BLaER1 (cell line): ENCODE results near the gene UNKL.

ENCODE experiments used
- H3K27ac ChIP-seq: shearing (Covaris generic); formaldehyde crosslinking; 2 replicates; pipeline ENCODE4 v1.8.1; 2022
- H3K27me3 ChIP-seq: shearing (Covaris generic); formaldehyde crosslinking; 2 replicates; pipeline ENCODE4 v1.8.1; 2022
- H3K36me3 ChIP-seq: shearing (Covaris generic); formaldehyde crosslinking; 2 replicates; pipeline ENCODE4 v1.8.1; 2022
- H3K4me1 ChIP-seq: shearing (Covaris generic); formaldehyde crosslinking; 2 replicates; pipeline ENCODE4 v1.8.1; 2022
- H3K4me2 ChIP-seq: shearing (Covaris generic); formaldehyde crosslinking; 2 replicates; pipeline ENCODE4 v1.8.1; 2022
- H3K4me3 ChIP-seq: shearing (Covaris generic); formaldehyde crosslinking; 2 replicates; pipeline ENCODE4 v1.8.1; 2022
- H3K9ac ChIP-seq: shearing (Covaris generic); formaldehyde crosslinking; 2 replicates; pipeline ENCODE4 v1.8.1; 2022
- H3K9me3 ChIP-seq: shearing (Covaris generic); formaldehyde crosslinking; 2 replicates; pipeline ENCODE4 v1.8.1; 2022
- H4K20me1 ChIP-seq: shearing (Covaris generic); formaldehyde crosslinking; 2 replicates; pipeline ENCODE4 v1.8.1; 2022
- Cebpa-rat ChIP-seq: shearing (Covaris generic); IDR thresholded peaks from 2 replicates; pipeline ENCODE4 v1.8.1; 2022

The UNKL gene

DNA sequence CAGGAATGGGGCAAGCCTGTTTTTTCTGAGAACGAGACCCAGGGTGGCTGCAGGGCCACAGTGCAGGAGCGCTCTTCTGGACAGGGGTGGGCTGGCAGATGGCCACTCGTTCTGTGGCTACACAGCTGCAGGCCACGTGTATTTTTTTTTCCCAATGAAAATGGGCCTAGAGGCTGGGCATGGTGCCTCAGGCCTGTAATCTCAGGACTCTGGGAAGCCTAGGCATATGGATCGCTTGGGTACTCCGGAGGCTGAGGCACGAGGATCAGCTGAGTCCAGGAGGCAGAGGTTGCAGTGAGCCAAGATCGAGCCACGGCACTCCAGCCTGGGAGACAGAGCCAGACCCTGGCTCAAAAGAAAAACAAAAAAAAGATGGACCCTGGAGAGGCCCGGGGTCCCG lies 6.8 kb downstream of the UNKL start:
- Histone ChIP-seq H3K4me2 (peak overlapping the region; percentile 99), H3K4me3 (peak overlapping the region; percentile 76), H3K27ac (peak overlapping the region; percentile 49; the same call in 1 of the 2 replicates), H3K9ac (peak overlapping the region; percentile 65; the same call in 1 of the 2 replicates), H3K9me3 (no peaks in the 10 kb centered on the region), H3K27me3 (no peaks in the 10 kb centered on the region), H3K4me1 (peaks cover 58% of the 10 kb centered on the region), H3K36me3 (peaks cover 67% of the 10 kb centered on the region), H4K20me1 (peaks cover 94% of the 10 kb centered on the region)
- no peak for TF ChIP-seq Cebpa-rat

DNA sequence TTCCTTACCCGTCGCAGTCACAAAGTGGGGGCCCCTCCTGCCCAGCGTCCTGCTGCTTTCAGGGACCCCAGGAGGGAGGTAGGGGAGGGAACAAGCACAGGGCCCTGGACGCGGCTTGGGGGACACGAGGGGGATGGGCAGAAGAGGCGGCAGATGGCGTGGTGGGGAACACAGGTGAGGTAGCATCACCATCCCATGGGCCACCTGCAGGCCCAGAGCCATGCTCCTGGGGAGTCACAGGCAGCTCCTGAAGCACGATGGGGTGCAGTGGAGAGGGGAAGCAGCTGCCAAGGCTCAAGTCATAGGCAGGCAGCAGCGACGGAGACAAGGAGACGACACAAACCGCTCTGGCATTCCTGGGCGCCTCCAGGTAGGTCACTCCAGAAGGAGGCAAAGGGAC lies 10.8 kb downstream of the UNKL start:
- no peak overlapping the region for H3K9ac ChIP-seq
- H3K4me2 ChIP-seq, result no peak overlapping the region
- peaks cover 83% of the 10 kb centered on the region for H3K36me3 ChIP-seq
- peaks cover 39% of the 10 kb centered on the region for H3K4me1 ChIP-seq
- no peaks in the 10 kb centered on the region for H3K9me3 ChIP-seq
- no peak for TF ChIP-seq Cebpa-rat
- no peaks in the 10 kb centered on the region for H3K27me3 ChIP-seq
- no peak overlapping the region for H3K4me3 ChIP-seq
- H3K27ac ChIP-seq, result no peak overlapping the region
- H4K20me1 ChIP-seq, result peaks cover 85% of the 10 kb centered on the region

DNA sequence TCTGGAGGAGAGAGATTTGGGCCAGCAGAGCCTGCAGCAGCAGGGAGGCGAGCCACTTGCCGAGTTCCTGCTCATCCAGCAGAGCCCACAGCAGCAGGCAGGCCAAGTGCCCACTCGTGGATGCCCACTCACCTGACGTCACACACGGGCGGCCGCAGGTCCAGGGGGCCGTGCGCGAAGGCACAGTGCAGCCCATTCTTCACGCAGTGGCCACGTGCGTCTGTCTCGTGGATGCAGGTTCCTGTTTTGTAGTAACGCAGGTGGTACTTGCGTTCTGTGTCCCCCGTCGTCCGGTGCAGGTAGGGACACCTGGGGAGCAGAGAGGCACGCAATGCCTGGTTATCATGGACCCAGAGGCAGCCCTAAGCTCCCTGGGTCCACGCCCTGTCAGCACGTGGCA lies 11.5 kb downstream of the UNKL start:
- peaks cover 90% of the 10 kb centered on the region for H3K36me3 ChIP-seq
- no peak overlapping the region for H3K4me3 ChIP-seq
- no peak overlapping the region for H3K9ac ChIP-seq
- H3K9me3 ChIP-seq, result no peaks in the 10 kb centered on the region
- H3K27me3 ChIP-seq, result no peaks in the 10 kb centered on the region
- peaks cover 85% of the 10 kb centered on the region for H4K20me1 ChIP-seq
- H3K27ac ChIP-seq, result no peak overlapping the region
- no peak for TF ChIP-seq Cebpa-rat
- H3K4me1 ChIP-seq, result peaks cover 39% of the 10 kb centered on the region
- no peak overlapping the region for H3K4me2 ChIP-seq

GRCh38 chr16:1401758-1402154 lies 12.7 kb downstream of the UNKL start:
- peak; percentile 44 for TF ChIP-seq Cebpa-rat
- H4K20me1 ChIP-seq, result peaks cover 72% of the 10 kb centered on the region
- no peaks in the 10 kb centered on the region for H3K27me3 ChIP-seq
- peaks cover 91% of the 10 kb centered on the region for H3K36me3 ChIP-seq
- no peak overlapping the region for H3K9ac ChIP-seq
- H3K4me1 ChIP-seq, result peaks cover 32% of the 10 kb centered on the region
- no peaks in the 10 kb centered on the region for H3K9me3 ChIP-seq
- no peak overlapping the region for H3K4me2 ChIP-seq
- H3K4me3 ChIP-seq, result no peak overlapping the region
- no peak overlapping the region for H3K27ac ChIP-seq

DNA sequence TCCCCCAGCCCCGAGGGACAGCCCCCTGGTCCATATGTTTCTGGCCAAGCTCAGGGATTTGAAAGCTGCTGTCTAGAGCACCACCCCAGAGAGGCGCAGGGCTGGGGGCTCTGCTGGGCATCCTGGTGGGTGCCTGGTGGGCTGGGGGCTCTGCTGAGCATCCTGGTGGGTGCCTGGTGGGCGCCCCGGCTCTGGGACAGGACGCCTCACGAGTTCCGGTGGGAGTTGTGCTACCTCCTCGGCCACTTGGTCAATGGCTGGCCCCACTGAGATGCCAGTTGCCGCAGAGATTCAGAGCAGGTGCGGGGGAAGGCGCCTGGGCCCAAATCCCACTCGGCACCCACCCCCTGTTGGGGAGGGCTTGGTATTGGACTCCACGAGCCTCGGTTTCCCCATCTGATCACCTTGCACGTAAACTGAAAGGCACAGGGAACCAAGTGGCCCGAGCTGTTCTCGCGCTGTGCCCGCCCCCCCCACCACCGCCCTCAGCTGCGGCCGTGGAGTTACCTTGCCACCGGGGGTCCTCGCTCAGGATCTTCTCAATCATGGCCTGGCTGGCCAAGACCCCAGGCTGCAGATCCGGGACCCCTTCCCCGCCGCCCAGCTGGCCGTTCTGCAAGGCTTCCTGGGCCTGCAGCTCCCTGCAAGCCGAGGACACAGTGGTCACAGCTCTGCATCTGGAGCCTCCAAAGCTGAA lies 13.3 kb downstream of the UNKL start:
- peaks cover 35% of the 10 kb centered on the region for H3K4me1 ChIP-seq
- H3K9me3 ChIP-seq, result no peaks in the 10 kb centered on the region
- no peak overlapping the region for H3K27ac ChIP-seq
- H3K36me3 ChIP-seq, result peaks cover 91% of the 10 kb centered on the region
- H3K9ac ChIP-seq, result no peak overlapping the region
- H3K4me3 ChIP-seq, result no peak overlapping the region
- H3K4me2 ChIP-seq, result no peak overlapping the region
- H3K27me3 ChIP-seq, result no peaks in the 10 kb centered on the region
- H4K20me1 ChIP-seq, result peaks cover 67% of the 10 kb centered on the region
- no peak for TF ChIP-seq Cebpa-rat

- peak overlapping the region; percentile 43 for H3K4me2 ChIP-seq
- peaks cover 29% of the 10 kb centered on the region for H3K4me1 ChIP-seq
- H4K20me1 ChIP-seq, result peaks cover 48% of the 10 kb centered on the region
- H3K9me3 ChIP-seq, result no peaks in the 10 kb centered on the region
- no peak for TF ChIP-seq Cebpa-rat
- peaks cover 94% of the 10 kb centered on the region for H3K36me3 ChIP-seq
- no peak overlapping the region for H3K4me3 ChIP-seq
- no peaks in the 10 kb centered on the region for H3K27me3 ChIP-seq
- H3K27ac ChIP-seq, result peak overlapping the region; percentile 51; the same call in 1 of the 2 replicates
- H3K9ac ChIP-seq, result peak overlapping the region; percentile 25; the same call in 1 of the 2 replicates
These were observed 15.5 kb downstream of the UNKL start for GRCh38 chr16:1398826-1399581.

GRCh38 chr16:1398351-1398750 lies 16.2 kb downstream of the UNKL start:
- H3K9me3 ChIP-seq, result no peaks in the 10 kb centered on the region
- no peak overlapping the region for H3K4me3 ChIP-seq
- peaks cover 94% of the 10 kb centered on the region for H3K36me3 ChIP-seq
- H4K20me1 ChIP-seq, result peaks cover 42% of the 10 kb centered on the region
- no peak for TF ChIP-seq Cebpa-rat
- peak overlapping the region; percentile 43 for H3K4me2 ChIP-seq
- peak overlapping the region; percentile 25; the same call in 1 of the 2 replicates for H3K9ac ChIP-seq
- H3K27ac ChIP-seq, result peak overlapping the region; percentile 51; the same call in 1 of the 2 replicates
- H3K27me3 ChIP-seq, result no peaks in the 10 kb centered on the region
- H3K4me1 ChIP-seq, result peaks cover 35% of the 10 kb centered on the region

- Histone ChIP-seq H3K27ac (no peak overlapping the region), H3K4me2 (no peak overlapping the region), H3K9me3 (no peaks in the 10 kb centered on the region), H3K4me1 (peaks cover 41% of the 10 kb centered on the region), H4K20me1 (peaks cover 36% of the 10 kb centered on the region), H3K4me3 (no peak overlapping the region), H3K9ac (no peak overlapping the region), H3K27me3 (no peaks in the 10 kb centered on the region), H3K36me3 (peaks cover 94% of the 10 kb centered on the region)
- TF ChIP-seq Cebpa-rat, result no peak
These were observed 16.7 kb downstream of the UNKL start for GRCh38 chr16:1397779-1398178.

GRCh38 chr16:1395444-1396031 lies 19.0 kb downstream of the UNKL start:
- H3K9ac ChIP-seq, result no peak overlapping the region
- no peaks in the 10 kb centered on the region for H3K27me3 ChIP-seq
- peaks cover 17% of the 10 kb centered on the region for H4K20me1 ChIP-seq
- no peak for TF ChIP-seq Cebpa-rat
- H3K4me2 ChIP-seq, result no peak overlapping the region
- H3K36me3 ChIP-seq, result peaks cover 94% of the 10 kb centered on the region
- H3K4me1 ChIP-seq, result peaks cover 60% of the 10 kb centered on the region
- no peak overlapping the region for H3K27ac ChIP-seq
- H3K9me3 ChIP-seq, result peaks cover 10% of the 10 kb centered on the region; the same call in 1 of the 2 replicates
- H3K4me3 ChIP-seq, result no peak overlapping the region
